SK-N-MC (cell line): Measurements from ENCODE around the gene VPS26A.

ENCODE experiments used
- EZH2 ChIP-seq: fragments of 200-600 bp; sonication (generic); IDR thresholded peaks from one replicate; pipeline ENCODE4 v1.6.1; 2017; ENCODE audit warnings: antibody characterized with exemption
- FOXP2 ChIP-seq: optimal IDR thresholded peaks from 2 replicates; pipeline ENCODE3; 2011; ENCODE audit warnings: mild to moderate bottlenecking, moderate library complexity; ENCODE audit not compliant: insufficient read depth; ENCODE audit errors: extremely low read length, control extremely low read depth
- POLR2AphosphoS5 ChIP-seq: IDR thresholded peaks from 2 replicates; pipeline ENCODE4 v1.6.1; 2012; ENCODE audit warnings: mild to moderate bottlenecking, low read depth, low read length, borderline replicate concordance

GRCh38 chr10:69176823-69177222, 52.8 kb downstream of the VPS26A start:
- TF ChIP-seq POLR2AphosphoS5 (no peak), EZH2 (no peak), FOXP2 (no peak)
